ENCODE results near the gene PCED1A. TPM values are rescaled to one million over a fixed set of nuclear protein-coding genes. Genes with fewer than 3 reads are reported as not detected.

The PCED1A gene
- total and polyA plus RNA-seq, 9 of the 15 experiments (the other 6 are each of a cell fraction or from before 2014, with no cell fraction given), result 1.5 to 11.5 (median 5.9) TPM

DNA sequence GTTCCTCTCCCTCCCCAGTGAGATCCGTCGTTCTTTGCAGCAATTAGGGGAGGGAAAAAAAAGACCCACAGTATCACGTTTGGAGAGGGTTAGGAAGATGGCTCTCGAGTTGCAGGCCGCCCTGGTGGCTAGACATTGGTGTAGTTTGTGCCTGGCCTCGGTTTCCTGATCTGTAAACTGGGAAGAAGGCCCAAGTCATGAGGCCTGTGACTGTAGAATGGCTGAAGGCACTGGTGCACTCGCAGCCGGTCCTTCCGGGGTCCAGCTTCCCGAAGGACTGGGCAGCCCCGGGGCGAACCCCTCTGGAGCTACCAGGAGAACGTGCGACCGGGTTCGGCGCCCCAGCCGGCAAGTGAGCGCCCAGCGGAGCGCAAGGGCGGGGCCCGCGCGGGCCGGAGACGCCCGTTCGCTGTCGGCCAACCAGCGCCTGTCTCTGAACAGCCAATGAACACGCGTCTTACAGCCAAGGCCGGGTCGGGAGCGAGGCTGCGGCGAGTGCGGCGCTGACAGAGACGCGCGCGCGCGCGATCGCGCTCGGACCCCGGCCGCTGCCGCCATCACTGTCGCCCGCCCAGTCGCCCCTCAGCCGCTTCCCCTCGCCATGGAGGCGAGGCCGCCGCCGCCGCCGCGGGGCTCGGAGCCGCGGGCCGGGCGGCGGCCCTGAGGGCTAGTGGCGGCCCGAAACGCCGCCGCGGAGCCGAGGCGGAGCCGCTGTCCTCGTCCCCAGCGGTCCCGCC, 32.7 kb upstream of the PCED1A start, which contains the start of gene PTPRA (continued):
- TF ChIP-seq, protein P1, sequence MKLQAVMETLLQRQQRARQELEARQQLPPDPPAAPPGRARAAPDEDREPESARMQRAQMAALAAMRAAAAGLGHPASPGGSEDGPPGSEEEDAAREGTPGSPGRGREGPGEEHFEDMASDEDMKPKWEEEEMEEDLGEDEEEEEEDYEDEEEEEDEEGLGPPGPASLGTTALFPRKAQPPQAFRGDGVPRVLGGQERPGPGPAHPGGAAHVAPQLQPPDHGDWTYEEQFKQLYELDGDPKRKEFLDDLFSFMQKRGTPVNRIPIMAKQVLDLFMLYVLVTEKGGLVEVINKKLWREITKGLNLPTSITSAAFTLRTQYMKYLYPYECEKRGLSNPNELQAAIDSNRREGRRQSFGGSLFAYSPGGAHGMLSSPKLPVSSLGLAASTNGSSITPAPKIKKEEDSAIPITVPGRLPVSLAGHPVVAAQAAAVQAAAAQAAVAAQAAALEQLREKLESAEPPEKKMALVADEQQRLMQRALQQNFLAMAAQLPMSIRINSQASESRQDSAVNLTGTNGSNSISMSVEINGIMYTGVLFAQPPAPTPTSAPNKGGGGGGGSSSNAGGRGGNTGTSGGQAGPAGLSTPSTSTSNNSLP (IDR thresholded peaks at IDR 0.05; ENCODE audit: borderline replicate concordance, low read depth, low read length), result no peak
- TF ChIP-seq ZNF347 (CRISPR knock-in tag; IDR thresholded peaks at IDR 0.05; ENCODE audit: low read depth), result no peak
- TF ChIP-seq MXI1 (IDR thresholded peaks at IDR 0.05; ENCODE audit: low read depth, low read length), result no peak
- TF ChIP-seq TCF3 (CRISPR knock-in tag; IDR thresholded peaks at IDR 0.05), result no peak; the same call in 1 of the 2 replicates
- TF ChIP-seq RFX7 (CRISPR knock-in tag; IDR thresholded peaks at IDR 0.05), result no peak
- TF ChIP-seq BMI1 (IDR thresholded peaks at IDR 0.05; ENCODE audit: low read length), result no peak
- TF ChIP-seq ILF3 (IDR thresholded peaks at IDR 0.05; ENCODE audit: borderline replicate concordance), result no peak
- TF ChIP-seq, protein P2, sequence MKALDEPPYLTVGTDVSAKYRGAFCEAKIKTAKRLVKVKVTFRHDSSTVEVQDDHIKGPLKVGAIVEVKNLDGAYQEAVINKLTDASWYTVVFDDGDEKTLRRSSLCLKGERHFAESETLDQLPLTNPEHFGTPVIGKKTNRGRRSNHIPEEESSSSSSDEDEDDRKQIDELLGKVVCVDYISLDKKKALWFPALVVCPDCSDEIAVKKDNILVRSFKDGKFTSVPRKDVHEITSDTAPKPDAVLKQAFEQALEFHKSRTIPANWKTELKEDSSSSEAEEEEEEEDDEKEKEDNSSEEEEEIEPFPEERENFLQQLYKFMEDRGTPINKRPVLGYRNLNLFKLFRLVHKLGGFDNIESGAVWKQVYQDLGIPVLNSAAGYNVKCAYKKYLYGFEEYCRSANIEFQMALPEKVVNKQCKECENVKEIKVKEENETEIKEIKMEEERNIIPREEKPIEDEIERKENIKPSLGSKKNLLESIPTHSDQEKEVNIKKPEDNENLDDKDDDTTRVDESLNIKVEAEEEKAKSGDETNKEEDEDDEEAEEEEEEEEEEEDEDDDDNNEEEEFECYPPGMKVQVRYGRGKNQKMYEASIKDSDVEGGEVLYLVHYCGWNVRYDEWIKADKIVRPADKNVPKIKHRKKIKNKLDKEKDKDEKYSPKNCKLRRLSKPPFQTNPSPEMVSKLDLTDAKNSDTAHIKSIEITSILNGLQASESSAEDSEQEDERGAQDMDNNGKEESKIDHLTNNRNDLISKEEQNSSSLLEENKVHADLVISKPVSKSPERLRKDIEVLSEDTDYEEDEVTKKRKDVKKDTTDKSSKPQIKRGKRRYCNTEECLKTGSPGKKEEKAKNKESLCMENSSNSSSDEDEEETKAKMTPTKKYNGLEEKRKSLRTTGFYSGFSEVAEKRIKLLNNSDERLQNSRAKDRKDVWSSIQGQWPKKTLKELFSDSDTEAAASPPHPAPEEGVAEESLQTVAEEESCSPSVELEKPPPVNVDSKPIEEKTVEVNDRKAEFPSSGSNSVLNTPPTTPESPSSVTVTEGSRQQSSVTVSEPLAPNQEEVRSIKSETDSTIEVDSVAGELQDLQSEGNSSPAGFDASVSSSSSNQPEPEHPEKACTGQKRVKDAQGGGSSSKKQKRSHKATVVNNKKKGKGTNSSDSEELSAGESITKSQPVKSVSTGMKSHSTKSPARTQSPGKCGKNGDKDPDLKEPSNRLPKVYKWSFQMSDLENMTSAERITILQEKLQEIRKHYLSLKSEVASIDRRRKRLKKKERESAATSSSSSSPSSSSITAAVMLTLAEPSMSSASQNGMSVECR (CRISPR knock-in tag; IDR thresholded peaks at IDR 0.05), result peak; percentile 42; the same call in 1 of the 2 replicates
- no peak for TF ChIP-seq HIVEP1 (CRISPR knock-in tag; IDR thresholded peaks at IDR 0.05)
- TF ChIP-seq NFYB (IDR thresholded peaks at IDR 0.05; ENCODE audit: extremely low read depth, insufficient read length), result peak; percentile 30
- no peak for TF ChIP-seq CEBPG (CRISPR knock-in tag; IDR thresholded peaks at IDR 0.05)
- no peak for TF ChIP-seq CEBPG (tag; conservative IDR thresholded peaks at IDR 0.05 in 1 of 2, IDR thresholded peaks at IDR 0.05 in 1 of 2)
- TF ChIP-seq NCOA1 (IDR thresholded peaks at IDR 0.05; ENCODE audit: low read depth), result no peak
- no peak for TF ChIP-seq MIER1 (IDR thresholded peaks at IDR 0.05; ENCODE audit: low read depth)
- no peak for TF ChIP-seq ZNF583 (CRISPR knock-in tag; IDR thresholded peaks at IDR 0.05)
- peak; percentile 89 for TF ChIP-seq CXXC5 (CRISPR knock-in tag; IDR thresholded peaks at IDR 0.05)
- no peak for TF ChIP-seq SPI1 (IDR thresholded peaks at IDR 0.05; ENCODE audit: borderline replicate concordance, low read depth, low read length)
- TF ChIP-seq HLTF (IDR thresholded peaks at IDR 0.05), result peak; percentile 23; the same call in 1 of the 2 replicates
- TF ChIP-seq ZNF589 (CRISPR knock-in tag; IDR thresholded peaks at IDR 0.05; ENCODE audit: low read depth), result no peak
- TF ChIP-seq E2F6 (IDR thresholded peaks at IDR 0.05; ENCODE audit: borderline replicate concordance in 1 of 2, extremely low read depth in 1 of 2, insufficient read depth in 1 of 2, insufficient read length in 1 of 2, low read depth in 1 of 2, low read length in 1 of 2, poor library complexity in 1 of 2, severe bottlenecking in 1 of 2), result peak in 1 of 2 experiments; percentile 69
